Endometrial microvascular endothelial cells (primary cell): ENCODE results near the gene CHD9. TPM values are rescaled to one million over a fixed set of nuclear protein-coding genes. Genes with fewer than 3 reads are reported as not detected.

ENCODE experiments used
- in situ Hi-C: cut with HindIII; loops from 2 replicates; pipeline ENCODE4 v1.10.0; 2017; ENCODE audit warnings: low sequenced_read_pairs, low pct_unique_long_range_greater_than_20kb; ENCODE audit errors: inconsistent ontology term
- total RNA-seq: library from RNA; depleted of rRNA; stranded (reverse); fragments of >200 nt; gene quantifications from one replicate; pipeline ENCODE4 v1.2.3, GENCODE V29; 2015; ENCODE audit errors: inconsistent ontology term

The CHD9 gene
- total RNA-seq, 1 donor from 2014 or later, result 16.4 TPM

DNA sequence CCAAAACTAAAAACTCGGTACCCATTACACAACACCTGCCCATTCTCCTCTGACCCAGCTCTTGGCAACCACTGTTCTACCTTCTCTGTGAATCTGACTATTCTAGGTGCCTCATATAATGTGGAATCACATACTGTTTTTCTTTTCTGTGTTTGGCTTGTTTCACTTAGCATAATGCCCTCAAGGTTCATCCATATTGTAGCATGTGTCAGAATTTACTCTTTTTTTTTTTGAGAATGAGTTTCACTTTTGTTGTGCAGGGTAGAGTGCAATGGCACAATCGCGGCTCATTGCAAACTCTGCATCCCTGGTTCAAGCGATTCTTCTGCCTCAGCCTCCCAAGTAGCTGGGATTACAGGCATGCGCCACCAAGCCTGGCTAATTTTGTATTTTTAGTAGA is 320.0 kb downstream of the CHD9 start:
- in situ Hi-C loops, result no loop called here

DNA sequence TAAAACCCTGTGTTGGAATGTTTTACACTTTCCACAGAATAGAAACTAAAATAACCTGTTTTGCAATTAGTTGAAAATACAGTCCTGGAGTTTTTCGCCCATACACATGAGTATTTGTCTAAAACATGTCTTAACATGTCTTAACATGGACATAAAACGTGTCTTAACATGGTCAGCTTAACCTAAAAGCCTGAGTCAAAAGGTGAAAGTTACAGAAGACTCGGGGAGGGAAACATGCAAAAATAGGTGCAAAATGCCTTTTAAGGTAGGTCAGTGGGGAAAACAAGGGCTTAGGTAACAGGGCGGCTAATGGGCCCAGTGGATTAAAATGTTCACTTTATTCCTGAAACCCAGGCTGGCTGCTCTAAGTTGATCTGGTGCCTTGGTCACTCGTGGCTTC is 323.3 kb downstream of the CHD9 start:
- in situ Hi-C loops, result no loop called here

Other genes starting within 250 kb of the CHD9 start
- 0.56 TPM for gene CHD9NB, start 2.1 kb upstream of the CHD9 start, total RNA-seq